ENCODE data around the gene SLC35F3.

- TF ChIP-seq EZH2 (IDR thresholded peaks at IDR 0.05; ENCODE audit: low read length): no peak
- no peak for TF ChIP-seq CTCF (optimal IDR thresholded peaks at IDR 0.05 in 1 of 3, IDR thresholded peaks at IDR 0.05 in 1 of 3, conservative IDR thresholded peaks at IDR 0.05 in 1 of 3; ENCODE audit: extremely low read depth in 1 of 3, insufficient read depth in 2 of 3, low read length in 3 of 3)
Observed at GRCh38 chr1:233939451-233939850, 35.0 kb downstream of the SLC35F3 start.
